OCI-LY7 (cell line): ENCODE measurements around the gene DUSP28. TPM values are rescaled to one million over a fixed set of nuclear protein-coding genes. Genes with fewer than 3 reads are reported as not detected.

ENCODE experiments used
- BruUV-seq: library from RNA; stranded (reverse); fragments of 400-500 nt; replicated peaks from 2 replicates; lab custom pipeline; 2021; lab: Mats Ljungman, UMichigan
- CTCF ChIA-PET: fragments of 300-600 bp; sonication (Branson Sonifier 250); formaldehyde crosslinking; loops from one replicate; lab custom pipeline; 2022; ENCODE audit warnings: antibody characterized with exemption; ENCODE audit not compliant: unreplicated experiment; lab: Charles Lee
- POLR2A ChIA-PET: fragments of 300-600 bp; sonication (Branson Sonifier 250); formaldehyde crosslinking; loops from one replicate; lab custom pipeline; 2022; ENCODE audit warnings: antibody characterized with exemption; lab: Charles Lee
- DNase-seq: peaks from one replicate; pipeline ENCODE4 v3.0.0-alpha.2; 2015; ENCODE audit warnings: low spot score
- H2AFZ ChIP-seq: fragments of 200-600 bp; sonication (generic), shearing (Covaris generic); 2 replicates; pipeline ENCODE4 v1.6.1; 2014; ENCODE audit warnings: mild to moderate bottlenecking, antibody characterized with exemption, low read length, moderate library complexity
- H3K27ac ChIP-seq: fragments of 200-600 bp; sonication (generic); 2 replicates; pipeline ENCODE4 v1.5.1; 2014; ENCODE audit warnings: mixed run types, low read depth, mild to moderate bottlenecking, moderate library complexity, low read length, inconsistent platforms; ENCODE audit not compliant: poor library complexity, severe bottlenecking
- H3K36me3 ChIP-seq: fragments of 200-600 bp; sonication (generic); 2 replicates; pipeline ENCODE4 v1.6.1; 2014; ENCODE audit warnings: mild to moderate bottlenecking, antibody characterized with exemption, low read length, moderate library complexity, mixed read lengths; ENCODE audit not compliant: insufficient read depth
- H3K4me1 ChIP-seq: fragments of 200-600 bp; sonication (generic); 2 replicates; pipeline ENCODE4 v1.5.1; 2014; ENCODE audit warnings: mild to moderate bottlenecking, low read length; ENCODE audit not compliant: insufficient read depth, poor library complexity, severe bottlenecking
- H3K4me2 ChIP-seq: fragments of 200-600 bp; sonication (generic); 2 replicates; pipeline ENCODE4 v1.6.1; 2014; ENCODE audit warnings: mild to moderate bottlenecking, low read length
- H3K4me3 ChIP-seq: fragments of 200-600 bp; sonication (generic); 2 replicates; pipeline ENCODE4 v1.5.1; 2014; ENCODE audit warnings: mild to moderate bottlenecking, low read depth, low read length; ENCODE audit not compliant: poor library complexity, severe bottlenecking
- H3K79me2 ChIP-seq: fragments of 200-600 bp; sonication (generic); 2 replicates; pipeline ENCODE4 v1.6.1; 2016; ENCODE audit warnings: low read depth, mild to moderate bottlenecking, low read length, moderate library complexity, mixed read lengths; ENCODE audit not compliant: insufficient read depth
- H3K9me2 ChIP-seq: fragments of 200-600 bp; sonication (generic); 2 replicates; pipeline ENCODE4 v1.6.1; 2016; ENCODE audit warnings: mild to moderate bottlenecking, low read length, mixed read lengths; ENCODE audit not compliant: insufficient read depth
- H3K9me3 ChIP-seq: fragments of 200-600 bp; sonication (generic); 2 replicates; pipeline ENCODE4 v1.6.1; 2014; ENCODE audit warnings: mild to moderate bottlenecking, mixed run types, low read length, mixed read lengths
- H4K20me1 ChIP-seq: fragments of 200-600 bp; sonication (generic); 2 replicates; pipeline ENCODE4 v1.6.1; 2014; ENCODE audit warnings: mild to moderate bottlenecking, antibody characterized with exemption, low read length, moderate library complexity, mixed read lengths; ENCODE audit not compliant: insufficient read depth
- EZH2phosphoT487 ChIP-seq: fragments of 200-600 bp; sonication (generic); IDR thresholded peaks from 2 replicates; pipeline ENCODE4 v1.6.1; 2018; ENCODE audit warnings: low read depth, borderline replicate concordance, mild to moderate bottlenecking, mixed run types, antibody characterized with exemption, low read length, moderate library complexity, mixed read lengths
- intact Hi-C: fragments of 100-400 bp; cut with micrococcal nuclease; formaldehyde crosslinking; loops from one replicate; pipeline ENCODE4 v1.10.0; 2022; ENCODE audit not compliant: unreplicated experiment
- total RNA-seq, 2 experiments: library from RNA; depleted of rRNA in 1 of 2; stranded (reverse); fragments of >200 nt in 1 of 2; shearing (Covaris generic) in 1 of 2; gene quantifications; 2 replicates each; pipeline ENCODE4 v1.2.3, GENCODE V29; 2014 to 2022
- TF ChIP-seq, protein P1 (sequence below): fragments of 200-600 bp; sonication (generic); conservative IDR thresholded peaks from 2 replicates; pipeline ENCODE4 v1.5.1; 2014; ENCODE audit warnings: mild to moderate bottlenecking, antibody characterized with exemption, low read length, moderate library complexity, mixed read lengths

Gene DUSP28
- total RNA-seq, 2 experiments from 2014 or later = 15.8 to 17.6 TPM

DNA sequence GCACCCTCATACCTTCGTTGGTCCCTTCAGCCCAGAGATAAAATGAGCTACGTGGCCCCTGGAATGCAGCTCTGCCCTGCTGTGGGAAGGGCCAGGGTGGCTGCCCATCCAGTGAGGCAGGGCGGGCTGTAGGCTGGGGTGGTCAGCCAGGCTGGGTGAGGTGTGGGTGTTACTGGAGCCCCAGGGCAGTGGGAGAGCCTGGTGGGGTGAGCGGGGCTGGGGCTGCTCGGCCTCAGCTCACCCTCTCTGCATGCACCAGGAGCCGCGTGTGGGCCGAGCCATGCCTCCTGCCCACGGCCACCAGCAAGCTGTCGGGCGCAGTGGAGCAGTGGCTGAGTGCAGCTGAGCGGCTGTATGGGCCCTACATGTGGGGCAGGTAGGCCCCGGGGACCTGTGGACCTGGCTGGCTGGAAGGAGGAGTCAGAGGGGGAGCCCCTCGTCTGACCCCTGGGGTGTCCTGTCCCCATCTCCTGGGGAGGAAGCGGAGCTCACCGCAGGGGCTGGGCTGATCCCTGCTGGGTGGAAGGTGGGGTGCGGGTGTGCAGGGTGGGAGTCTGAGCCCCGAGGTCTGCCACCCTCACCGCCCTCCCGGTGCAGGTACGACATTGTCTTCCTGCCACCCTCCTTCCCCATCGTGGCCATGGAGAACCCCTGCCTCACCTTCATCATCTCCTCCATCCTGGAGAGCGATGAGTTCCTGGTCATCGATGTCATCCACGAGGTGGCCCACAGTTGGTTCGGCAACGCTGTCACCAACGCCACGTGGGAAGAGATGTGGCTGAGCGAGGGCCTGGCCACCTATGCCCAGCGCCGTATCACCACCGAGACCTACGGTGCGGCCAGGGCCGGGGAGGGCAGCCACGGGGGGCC, 13.6 kb downstream of the DUSP28 start:
- Histone ChIP-seq H3K4me3 (no peak overlapping the region), H3K9me2 (no peaks in the 10 kb centered on the region), H4K20me1 (0 out of 2 replicates have a peak, but pooled peaks cover 5% of the 10 kb centered on the region), H3K36me3 (peaks cover 34% of the 10 kb centered on the region; the same call in 1 of the 2 replicates), H3K4me1 (peaks cover 16% of the 10 kb centered on the region), H3K27ac (no peak overlapping the region), H3K4me2 (no peak overlapping the region), H3K79me2 (peaks cover 13% of the 10 kb centered on the region; the same call in 1 of the 2 replicates), H3K9me3 (no peaks in the 10 kb centered on the region), H2AFZ (no peak overlapping the region)
- BruUV-seq = no TSS peak
- TF ChIP-seq, protein P1, sequence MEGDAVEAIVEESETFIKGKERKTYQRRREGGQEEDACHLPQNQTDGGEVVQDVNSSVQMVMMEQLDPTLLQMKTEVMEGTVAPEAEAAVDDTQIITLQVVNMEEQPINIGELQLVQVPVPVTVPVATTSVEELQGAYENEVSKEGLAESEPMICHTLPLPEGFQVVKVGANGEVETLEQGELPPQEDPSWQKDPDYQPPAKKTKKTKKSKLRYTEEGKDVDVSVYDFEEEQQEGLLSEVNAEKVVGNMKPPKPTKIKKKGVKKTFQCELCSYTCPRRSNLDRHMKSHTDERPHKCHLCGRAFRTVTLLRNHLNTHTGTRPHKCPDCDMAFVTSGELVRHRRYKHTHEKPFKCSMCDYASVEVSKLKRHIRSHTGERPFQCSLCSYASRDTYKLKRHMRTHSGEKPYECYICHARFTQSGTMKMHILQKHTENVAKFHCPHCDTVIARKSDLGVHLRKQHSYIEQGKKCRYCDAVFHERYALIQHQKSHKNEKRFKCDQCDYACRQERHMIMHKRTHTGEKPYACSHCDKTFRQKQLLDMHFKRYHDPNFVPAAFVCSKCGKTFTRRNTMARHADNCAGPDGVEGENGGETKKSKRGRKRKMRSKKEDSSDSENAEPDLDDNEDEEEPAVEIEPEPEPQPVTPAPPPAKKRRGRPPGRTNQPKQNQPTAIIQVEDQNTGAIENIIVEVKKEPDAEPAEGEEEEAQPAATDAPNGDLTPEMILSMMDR = no peak
- TF ChIP-seq EZH2phosphoT487 = no peak
- POLR2A ChIA-PET = no interaction called here
- intact Hi-C loops = no loop called here
- CTCF ChIA-PET = no interaction called here
- DNase-seq = no peak

DNA sequence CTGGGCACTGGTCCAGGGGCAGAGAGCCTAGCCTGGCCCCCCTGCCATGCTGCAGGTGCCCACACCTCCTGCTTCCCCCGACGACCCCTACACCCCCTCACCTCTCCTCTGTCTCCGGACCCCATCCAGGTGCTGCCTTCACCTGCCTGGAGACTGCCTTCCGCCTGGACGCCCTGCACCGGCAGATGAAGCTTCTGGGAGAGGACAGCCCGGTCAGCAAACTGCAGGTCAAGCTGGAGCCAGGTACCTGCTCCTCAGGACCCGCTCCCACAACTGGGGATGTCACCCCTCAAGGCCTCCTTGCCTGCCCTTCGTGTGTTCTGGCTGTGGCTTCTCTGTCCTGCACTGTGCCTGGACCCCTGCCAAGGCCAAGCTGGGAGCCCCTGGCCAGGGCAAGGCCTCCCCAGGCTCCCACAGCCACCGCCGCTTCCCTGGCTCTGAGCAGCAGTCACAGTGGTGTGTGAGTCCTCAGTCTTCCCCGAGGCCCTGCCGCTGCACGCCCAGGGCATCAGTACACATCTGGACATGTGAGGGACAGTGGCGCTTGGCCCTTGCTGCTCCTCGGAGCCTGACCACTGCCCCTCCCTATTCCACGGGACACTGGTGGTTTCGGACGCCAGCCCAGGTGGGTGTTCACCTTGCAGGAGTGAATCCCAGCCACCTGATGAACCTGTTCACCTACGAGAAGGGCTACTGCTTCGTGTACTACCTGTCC, 14.4 kb downstream of the DUSP28 start:
- H3K9me3 ChIP-seq = no peaks in the 10 kb centered on the region
- no peak overlapping the region for H3K27ac ChIP-seq
- peaks cover 9% of the 10 kb centered on the region; the same call in 1 of the 2 replicates for H3K79me2 ChIP-seq
- peaks cover 19% of the 10 kb centered on the region for H3K4me1 ChIP-seq
- peaks cover 42% of the 10 kb centered on the region; the same call in 1 of the 2 replicates for H3K36me3 ChIP-seq
- CTCF ChIA-PET = no interaction called here
- H2AFZ ChIP-seq = no peak overlapping the region
- intact Hi-C loops = no loop called here
- no peak for DNase-seq
- POLR2A ChIA-PET = no interaction called here
- H4K20me1 ChIP-seq = 0 out of 2 replicates have a peak, but pooled peaks cover 9% of the 10 kb centered on the region
- no peaks in the 10 kb centered on the region for H3K9me2 ChIP-seq
- no peak for TF ChIP-seq EZH2phosphoT487
- TF ChIP-seq, protein P1 = no peak
- no peak overlapping the region for H3K4me3 ChIP-seq
- H3K4me2 ChIP-seq = no peak overlapping the region
- no TSS peak for BruUV-seq
